Endometrial microvascular endothelial cells (primary cell): ENCODE results near the gene MYO5A. TPM values are rescaled to one million over a fixed set of nuclear protein-coding genes. Genes with fewer than 3 reads are reported as not detected.

ENCODE experiments used
- in situ Hi-C: cut with HindIII; loops from 2 replicates; pipeline ENCODE4 v1.10.0; 2017; ENCODE audit warnings: low sequenced_read_pairs, low pct_unique_long_range_greater_than_20kb; ENCODE audit errors: inconsistent ontology term
- total RNA-seq: library from RNA; depleted of rRNA; stranded (reverse); fragments of >200 nt; gene quantifications from one replicate; pipeline ENCODE4 v1.2.3, GENCODE V29; 2015; ENCODE audit errors: inconsistent ontology term

The MYO5A gene
- total RNA-seq, 1 donor from 2014 or later: 75.4 TPM

DNA sequence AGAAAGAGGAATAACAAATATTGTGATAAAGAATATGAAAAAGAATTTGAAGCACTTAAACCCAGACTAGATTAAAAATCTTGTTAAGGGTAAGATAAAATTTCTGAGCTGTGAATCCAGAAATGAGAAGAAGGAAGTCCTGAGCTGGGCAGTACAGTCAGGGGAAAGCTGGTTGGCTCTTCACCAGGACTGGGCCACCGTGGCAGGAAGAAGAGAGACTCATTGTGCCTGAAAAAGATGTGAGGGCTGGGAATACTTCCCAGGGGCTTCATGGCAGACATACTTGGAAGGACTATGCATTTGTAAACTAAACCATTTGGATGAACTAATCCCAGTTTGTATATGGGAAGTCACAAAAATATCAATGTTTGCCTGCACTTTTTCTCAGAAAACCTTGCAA lies 204.6 kb downstream of the MYO5A start:
- in situ Hi-C loops: no loop called here

DNA sequence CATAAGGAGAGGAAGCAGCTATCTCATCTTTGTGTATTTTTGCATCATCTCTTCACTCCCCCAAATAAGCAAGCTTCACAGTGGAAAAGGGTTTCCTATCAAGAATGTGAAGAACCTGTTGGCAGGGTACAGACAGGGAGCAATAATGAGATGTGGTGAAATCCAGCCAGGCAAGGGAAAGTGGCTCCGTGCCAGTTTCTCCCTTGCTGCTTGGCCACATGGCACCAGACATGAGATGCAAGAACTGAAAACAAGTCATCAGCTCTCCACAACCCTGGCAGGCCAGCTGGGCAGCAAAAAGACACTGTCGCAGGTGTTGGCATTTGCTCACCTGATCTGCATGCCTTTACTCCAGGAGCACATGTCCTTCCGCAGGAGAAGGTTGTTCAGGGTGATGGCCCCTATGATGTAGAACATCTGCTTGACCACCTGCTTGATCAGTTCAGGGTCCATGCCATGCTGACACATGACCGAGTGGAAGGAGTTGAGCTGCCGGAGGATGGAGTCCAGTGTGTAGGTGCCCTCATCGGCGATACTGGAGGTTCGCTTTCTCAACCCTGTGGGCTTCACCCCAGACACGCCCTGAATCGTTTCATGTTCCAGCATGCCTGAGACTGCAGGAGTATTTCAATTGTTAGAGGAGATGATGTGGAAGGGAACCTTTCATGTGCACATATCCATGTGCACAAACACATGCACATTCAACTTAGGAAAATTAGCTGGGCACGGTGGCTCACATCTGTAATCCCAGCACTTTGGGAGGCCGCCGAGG lies 209.8 kb downstream of the MYO5A start:
- in situ Hi-C loops: no loop called here

DNA sequence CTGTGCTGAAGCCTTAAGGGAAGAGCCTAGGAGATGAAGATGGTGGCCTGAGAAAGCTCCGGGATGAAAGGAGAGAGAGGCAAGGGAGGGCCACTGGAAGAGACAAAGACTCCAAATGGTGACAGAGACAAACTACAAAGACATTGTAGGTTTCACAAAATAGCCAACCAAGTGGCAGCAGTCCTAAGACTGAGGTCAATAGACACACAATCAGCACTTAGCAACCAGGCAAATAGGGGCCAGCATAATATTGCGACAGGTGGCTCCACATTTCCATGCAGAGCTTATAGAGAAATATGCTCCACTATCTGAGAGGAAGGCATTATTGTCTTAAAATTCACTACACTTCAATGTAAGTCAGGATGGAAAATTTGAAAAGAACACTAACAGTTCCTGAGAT lies 211.0 kb downstream of the MYO5A start:
- in situ Hi-C loops: no loop called here

DNA sequence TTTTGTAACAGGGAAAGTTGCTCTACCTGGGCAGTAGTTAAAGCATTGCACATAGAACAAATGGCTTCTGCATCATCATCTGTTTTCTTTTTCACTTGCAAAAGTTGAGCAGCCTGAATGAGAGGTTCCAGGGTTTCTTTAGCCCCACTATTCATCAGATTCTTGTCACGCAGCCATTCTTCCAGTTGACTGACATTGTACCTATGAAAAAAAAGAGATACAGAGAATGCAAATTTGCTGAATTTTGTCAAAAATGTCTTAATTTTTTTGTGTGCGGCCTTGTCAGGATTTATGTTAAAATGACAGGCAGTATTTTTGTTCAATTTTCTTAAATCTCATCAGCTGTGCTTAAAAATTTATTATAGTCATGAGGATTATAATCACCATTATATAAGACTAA lies 211.7 kb downstream of the MYO5A start:
- in situ Hi-C loops: no loop called here

DNA sequence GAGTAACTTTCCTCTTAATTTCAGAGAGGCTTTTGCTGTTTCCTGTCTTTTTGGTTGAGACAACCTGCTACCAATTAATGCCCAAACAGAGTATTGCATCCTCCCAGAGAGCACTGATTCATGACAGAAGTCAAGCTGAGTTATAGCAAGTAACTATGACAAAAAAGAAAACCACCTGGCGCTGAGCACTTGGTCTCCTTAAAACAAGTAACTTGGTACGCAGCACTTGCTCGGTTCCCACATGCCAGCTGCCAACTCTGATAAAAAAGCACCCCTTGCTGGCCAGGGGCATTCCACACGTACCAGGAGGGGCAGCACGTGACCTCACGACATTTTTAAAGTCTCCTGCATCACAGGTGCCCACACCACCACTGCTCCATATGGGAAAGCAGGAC lies 219.5 kb downstream of the MYO5A start:
- in situ Hi-C loops: no loop called here

DNA sequence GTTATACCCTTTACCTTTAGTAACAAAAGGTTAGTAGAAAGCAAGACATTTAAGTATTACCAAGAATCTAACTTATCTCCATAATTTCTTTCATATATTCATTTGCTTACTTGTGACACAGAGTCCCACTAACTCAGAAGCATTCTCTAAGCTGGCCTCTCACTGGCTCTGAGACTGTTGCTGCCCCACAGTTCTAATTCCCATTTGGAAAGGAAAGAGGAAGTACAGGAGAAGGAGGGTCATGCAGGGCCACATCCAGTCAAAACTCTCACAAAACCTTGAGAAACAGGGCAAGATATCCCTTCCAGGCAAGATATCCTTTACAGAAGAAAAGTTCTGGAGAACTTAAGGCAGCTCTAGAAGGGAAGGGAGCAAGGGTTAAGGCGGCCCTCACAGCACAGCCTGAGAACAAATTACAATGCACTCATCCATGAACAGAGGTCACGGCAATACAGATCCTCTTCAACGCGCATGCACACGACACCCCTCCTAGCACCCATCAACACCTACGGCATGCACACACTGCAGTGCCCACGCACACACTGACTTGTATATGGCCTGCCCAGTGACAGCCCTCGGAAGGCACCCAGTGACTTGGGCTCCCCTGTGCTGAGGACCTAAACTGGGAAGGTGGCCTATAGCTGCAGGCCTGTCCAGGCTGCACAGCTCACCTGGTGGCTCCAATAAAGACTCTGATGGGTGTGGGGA lies 220.1 kb downstream of the MYO5A start:
- in situ Hi-C loops: no loop called here

DNA sequence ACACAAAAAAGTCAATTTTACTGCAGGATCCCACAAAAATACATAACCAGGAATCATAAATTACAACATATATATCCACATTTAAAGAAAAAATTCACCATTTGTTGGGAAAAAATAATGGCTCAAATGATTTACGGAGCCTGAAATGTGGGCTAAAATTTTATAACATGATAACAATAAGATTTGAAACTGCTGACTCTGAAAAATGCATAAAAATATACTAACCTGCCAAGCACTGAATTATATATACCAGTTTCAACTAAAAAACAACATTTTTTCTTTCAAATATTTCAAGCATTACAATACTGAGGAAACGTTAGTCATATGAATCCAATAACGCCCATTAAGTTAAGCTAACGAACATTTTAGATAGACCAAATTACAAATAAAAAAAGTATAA lies 220.8 kb downstream of the MYO5A start:
- in situ Hi-C loops: no loop called here

DNA sequence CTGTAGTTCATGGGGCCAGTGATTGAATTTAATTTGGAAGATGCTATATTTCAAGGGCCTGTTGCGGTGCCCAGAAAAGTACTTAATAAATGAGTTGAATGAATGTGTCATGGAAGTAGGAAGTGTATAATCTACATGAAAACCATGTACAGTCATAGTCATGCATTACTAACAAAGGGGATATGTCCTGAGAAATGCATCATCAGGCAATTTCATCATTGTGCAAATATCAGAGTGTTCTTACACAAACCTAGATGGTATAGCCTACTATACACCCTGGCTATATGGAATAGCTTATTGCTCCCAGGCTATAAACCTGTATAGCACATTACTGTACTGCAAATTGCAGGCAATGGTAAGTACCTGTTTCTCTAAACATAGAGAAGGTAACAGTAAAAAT lies 222.4 kb downstream of the MYO5A start:
- in situ Hi-C loops: no loop called here

DNA sequence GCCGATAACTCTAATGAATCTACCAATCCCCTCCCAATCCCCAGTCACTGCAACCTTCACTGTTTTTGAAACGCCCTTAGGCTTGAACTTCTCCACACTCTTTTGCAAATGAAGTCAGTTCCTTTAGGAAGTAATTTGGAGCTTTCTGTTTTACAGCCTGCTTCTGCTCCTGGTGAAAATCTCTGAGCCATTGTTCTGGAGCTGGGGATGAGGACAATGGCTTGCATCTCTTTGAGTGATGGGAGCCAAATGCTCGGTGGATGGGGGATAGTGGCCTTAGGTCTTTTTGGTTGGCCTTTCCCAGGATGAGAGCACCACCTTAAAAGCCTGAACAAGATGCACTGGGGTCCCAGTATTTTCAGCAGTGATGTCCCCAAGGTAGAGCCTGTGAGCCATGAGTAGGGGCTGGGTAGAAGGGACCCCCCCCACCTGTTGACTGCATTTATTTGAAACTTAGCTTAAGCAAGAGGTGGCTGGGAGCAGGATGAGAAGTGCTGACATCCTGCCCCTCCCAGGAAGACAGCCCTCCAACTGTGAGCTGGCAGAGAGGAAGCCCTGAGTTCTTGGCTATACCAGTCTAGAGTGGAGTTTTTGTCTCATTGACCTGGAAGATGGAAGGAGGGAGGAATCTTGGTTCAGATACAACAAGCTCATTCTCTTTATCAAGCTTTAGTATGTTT lies 225.4 kb downstream of the MYO5A start:
- in situ Hi-C loops: no loop called here

DNA sequence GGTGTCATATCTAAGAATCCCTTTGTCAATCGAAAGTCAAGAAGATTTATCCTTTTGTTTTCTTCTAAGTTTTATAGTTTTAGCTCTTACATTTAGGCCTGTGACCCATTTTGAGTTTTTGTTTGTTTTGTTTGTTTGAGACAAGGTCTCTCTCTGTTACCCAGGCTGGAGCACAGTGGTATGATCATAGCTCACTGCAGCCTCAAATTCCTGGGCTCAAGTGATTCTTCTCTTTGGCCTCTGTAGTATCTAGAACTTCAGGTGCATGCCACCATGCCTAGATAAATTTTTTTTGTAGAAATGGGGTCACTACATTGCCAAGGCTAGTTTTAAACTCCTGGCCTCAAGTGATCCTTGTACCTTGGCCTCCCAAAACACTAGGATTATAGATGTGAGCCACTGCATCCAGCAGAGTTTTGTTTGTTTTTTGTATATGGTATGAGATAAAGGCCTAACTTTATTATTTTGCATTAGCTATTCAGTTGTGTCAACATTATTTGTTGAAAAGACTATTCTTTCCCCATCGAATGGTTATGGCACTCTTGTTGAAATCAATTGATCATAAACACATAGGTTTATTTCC lies 227.3 kb downstream of the MYO5A start:
- in situ Hi-C loops: no loop called here

DNA sequence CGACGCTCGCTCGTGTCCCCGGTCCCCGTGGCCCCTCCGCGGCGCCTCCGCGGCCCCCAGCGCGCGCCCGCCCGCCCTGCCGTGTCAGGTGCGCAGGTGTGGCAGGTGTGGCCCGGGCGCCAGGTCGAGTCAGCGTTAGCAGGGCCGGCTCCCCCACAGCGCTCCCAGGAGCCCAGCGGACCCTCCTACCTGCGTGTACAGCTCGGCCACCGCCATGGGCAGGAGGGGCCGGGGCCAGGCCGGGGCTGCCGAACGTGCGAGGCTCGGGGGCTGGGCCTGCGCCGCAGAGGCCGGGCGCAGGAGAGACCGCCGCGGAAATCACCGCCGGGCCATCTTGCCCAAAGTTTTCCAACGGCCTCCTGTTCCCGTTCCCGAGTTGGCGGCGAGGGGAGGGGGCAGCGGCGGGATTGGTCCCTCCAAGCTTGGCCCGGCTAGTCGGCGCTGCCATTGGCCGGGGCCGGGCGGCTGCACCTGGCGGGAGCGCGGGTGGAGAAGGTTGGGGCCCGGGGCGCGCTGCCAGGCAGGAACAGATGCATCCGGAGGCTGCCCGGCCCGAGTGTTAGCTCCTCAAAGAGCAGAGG lies 233.2 kb downstream of the MYO5A start, which contains the start of gene MYO5C:
Gene MYO5C, minus strand, starts transcription at position 384 of the 581 bp plus-strand sequence. Its CDS starts 168 bp downstream, at position 216.
- in situ Hi-C loops: no loop called here

DNA sequence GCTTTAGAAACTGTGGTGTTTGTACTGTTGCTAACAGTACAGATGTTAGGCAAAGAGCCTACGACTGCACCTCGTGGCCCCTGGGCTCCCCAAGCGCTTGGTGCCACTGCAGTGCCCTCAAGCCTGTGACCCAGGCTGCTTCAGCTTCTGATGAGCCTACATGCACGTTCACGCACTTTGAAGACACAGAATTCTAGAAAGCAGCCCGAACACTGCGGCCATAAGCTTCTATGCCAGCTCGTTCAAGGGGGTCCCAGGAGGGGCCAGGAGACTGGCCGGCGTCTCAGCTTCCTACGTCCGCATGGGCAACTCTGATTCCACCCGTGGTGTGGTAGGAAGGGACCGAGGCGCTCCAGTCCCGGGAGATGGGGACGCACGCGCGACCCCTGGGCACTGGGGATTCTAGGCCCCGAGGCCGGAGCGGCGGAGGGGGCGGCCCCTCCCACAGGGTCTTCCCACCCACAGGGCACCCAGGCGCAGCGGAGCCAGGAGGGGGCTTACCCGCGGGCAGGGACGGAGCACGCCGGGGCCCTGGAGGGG lies 233.7 kb downstream of the MYO5A start:
- in situ Hi-C loops: no loop called here

DNA sequence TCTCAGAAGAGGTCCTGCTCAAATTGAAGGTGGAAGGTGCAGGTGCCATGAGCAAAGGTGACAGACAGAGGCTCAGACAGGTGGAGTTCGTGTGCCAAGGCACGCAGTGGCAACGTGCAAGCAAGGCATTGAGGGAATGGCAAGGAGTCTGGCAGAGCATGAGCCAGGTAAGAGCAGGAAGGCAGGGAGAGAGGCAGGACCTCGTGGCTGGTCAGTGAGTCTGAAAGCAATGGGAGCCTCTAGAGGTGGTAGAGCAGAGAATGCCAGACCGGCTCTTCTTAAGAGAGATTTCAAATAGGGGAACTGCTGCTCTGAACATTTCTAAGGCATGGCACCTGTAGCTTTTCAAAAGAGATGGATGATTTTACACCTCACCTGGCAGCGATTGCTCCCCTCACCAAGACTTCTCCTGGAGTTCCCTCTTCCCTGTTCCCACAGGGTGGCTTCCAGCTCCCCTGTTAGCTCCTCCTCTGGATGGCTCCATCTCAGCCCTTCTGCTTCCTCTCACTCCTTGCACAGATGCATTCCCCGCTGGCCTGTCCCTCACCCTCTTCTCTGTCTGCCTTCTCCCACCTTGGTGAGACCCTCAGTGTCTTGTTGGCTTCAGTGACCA lies 235.8 kb downstream of the MYO5A start:
- in situ Hi-C loops: no loop called here

DNA sequence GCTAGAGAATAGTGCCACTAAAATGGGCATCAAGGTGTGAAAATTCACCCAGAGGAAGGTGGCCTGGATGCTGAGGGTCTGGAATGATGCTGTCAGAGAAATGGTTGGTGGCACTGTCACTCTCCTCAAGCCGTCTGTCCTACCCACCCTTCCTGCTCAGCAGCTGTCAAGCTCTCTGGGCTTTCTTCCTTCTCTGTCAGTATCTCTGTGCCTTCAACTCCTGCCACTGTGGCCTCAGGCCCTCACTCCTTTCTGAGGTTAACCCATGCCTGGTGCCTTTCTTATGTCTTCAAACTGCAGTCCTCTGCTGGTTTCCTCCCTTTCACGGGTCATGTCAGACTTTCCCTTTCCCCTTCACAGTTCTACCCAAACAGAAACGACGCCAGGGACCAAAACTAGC lies 237.5 kb downstream of the MYO5A start:
- in situ Hi-C loops: no loop called here

DNA sequence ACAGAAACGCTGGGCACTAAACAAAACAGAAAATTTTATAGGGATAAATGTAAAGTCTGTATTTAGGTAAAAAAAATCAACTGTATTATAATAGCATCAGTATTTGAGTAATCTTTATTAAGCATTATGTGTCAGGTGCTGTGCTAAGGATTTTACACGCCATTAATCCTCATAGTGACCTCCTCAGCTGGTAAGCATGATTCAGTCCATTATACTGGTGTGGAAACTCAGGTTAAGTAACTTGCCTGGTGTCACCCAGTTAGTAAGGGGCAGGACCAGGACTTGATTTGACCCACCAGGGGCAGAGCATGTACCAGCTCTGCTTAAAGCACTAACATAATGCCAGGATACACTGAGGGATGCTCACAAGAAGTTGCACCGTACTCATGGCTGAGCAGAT lies 237.9 kb downstream of the MYO5A start:
- in situ Hi-C loops: no loop called here

DNA sequence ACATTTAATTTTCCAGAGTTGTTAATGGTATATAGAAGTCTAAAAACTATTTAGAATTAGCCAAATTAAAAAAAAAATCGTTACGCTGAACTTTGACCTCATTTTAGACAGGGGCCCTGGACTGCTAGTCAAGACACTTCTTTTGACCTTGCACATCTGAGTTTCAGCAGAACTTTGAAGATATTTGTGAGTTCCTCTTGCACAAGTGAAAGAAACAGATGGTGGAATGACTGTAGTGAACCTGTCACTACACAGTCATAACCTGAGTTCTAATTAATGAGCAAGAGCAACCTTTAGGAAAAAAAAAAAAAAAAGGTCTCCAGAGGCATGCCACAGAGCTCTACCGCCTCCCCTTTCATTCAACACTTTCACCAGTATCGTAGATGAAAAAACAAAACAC lies 238.4 kb downstream of the MYO5A start:
- in situ Hi-C loops: no loop called here

DNA sequence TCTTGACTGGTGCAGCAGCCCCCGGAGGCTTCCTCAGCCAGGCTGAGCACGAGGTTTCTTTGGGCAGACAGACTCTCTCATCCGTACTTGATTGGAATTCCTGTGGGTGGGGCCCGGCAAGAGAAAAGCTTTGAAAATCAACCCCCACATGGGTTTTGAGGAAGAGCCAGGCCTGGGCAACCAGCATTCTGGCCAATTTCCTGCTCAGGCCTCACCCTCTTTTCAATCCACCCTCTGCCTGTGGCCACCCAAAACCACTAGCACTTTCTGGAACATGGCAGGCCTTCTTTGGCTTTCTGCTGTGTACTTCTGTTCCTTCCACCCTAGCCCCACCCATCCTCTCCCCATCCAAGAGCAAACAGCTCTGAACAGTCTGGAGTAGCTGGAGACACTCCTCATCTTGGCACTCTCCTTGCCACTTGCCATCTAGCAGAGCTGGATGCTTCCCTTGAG lies 239.0 kb downstream of the MYO5A start:
- in situ Hi-C loops: no loop called here

DNA sequence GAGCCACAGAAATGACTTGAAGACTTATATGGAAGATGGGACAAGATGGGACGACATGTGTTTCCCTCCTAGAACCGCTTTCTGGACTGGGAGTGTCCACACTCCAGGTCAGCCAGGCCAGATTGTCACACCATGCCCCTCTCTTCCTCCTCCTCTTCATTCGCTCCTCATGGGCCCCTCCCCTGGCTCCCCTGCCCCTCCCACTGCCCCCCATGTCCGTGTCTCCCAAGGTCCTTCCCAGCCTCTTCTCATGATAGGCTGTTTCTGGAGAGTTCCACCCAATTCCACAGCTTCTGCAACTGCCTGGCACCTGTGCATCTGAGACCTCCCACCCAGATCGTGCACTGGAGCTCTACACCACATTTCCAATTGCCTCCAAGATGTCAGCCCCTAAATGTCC lies 239.7 kb downstream of the MYO5A start:
- in situ Hi-C loops: no loop called here
